Left ventricle myocardium superior (tissue), 1 donor: Measurements from ENCODE around the gene CROCC. TPM values are rescaled to one million over a fixed set of nuclear protein-coding genes. Genes with fewer than 3 reads are reported as not detected.
A peak's percentile ranks its signal among the peaks of the same experiment; 100 is the strongest.

Experiments used
- ATAC-seq: fragments of 200-7000 bp; cut with Tn5 transposase; one replicate; pipeline ENCODE4 v1.9.1; 2020; ENCODE audit warnings: mild to moderate bottlenecking, moderate library complexity
- DNase-seq: peaks from one replicate; pipeline ENCODE4 v3.0.0-alpha.2; 2020
- intact Hi-C: fragments of 100-400 bp; cut with micrococcal nuclease; formaldehyde crosslinking; loops from one replicate; pipeline ENCODE4 v1.11.0; 2022
- total RNA-seq: library from RNA; stranded (reverse); fragmentation: NEBNext Ultra II Directional; extraction: Animal tissue kit (Norgen Biotek cat#: 25700); gene quantifications from one replicate; pipeline ENCODE4 v1.2.1, GENCODE V29; 2021
- donor health status: DM: no; HTN: yes; CAD: no; lungs with severe emphysema.

CROCC gene
- total RNA-seq, 1 donor from 2014 or later: 7.9 TPM

DNA sequence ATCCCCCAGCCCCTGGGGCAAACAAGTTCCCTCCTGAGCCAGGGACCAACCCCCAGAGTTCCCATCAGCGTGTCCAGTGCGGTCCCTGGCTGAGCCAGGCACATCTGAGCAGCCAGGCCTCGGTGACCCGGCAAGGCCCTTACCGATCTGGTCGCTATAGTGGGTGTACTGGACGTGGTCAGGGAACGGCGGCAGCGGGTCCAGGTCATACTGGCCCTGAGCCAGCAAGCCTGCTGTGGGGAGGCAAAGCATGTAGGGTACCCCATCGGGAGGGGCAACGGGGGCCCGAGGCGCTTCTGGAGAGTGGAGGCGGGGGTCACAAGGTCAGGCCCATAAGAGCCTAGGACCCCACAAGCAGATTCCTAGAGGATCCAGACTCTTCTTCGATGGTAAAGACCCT, 55.2 kb downstream of the CROCC start:
- no peak for DNase-seq
- no peak for ATAC-seq
- intact Hi-C loops: no loop called here

- ATAC-seq: no peak
- intact Hi-C loops: no loop called here
- no peak for DNase-seq
These were observed 55.6 kb downstream of the CROCC start for GRCh38 chr1:16977377-16977776.

DNA sequence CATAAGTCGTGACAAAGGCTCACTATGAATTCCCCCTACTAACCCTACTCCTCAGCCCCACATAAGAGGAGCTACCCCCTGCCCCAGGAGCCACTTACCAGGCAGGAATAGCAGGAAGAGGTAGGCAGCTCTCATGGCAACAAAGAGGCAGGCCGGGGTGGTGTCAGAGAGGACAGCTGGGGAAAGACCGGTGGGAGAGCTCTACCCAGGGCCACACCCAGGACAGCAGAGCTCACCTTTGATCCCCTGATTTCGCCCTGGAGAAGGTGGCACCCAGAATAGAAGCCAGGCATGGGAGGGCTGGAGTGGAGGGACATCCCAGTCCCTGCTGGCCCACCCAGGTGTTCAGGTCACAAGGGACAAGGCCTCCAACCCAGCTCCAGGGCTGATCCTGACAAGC, 56.4 kb downstream of the CROCC start:
- DNase-seq: no peak
- intact Hi-C loops: no loop called here

DNA sequence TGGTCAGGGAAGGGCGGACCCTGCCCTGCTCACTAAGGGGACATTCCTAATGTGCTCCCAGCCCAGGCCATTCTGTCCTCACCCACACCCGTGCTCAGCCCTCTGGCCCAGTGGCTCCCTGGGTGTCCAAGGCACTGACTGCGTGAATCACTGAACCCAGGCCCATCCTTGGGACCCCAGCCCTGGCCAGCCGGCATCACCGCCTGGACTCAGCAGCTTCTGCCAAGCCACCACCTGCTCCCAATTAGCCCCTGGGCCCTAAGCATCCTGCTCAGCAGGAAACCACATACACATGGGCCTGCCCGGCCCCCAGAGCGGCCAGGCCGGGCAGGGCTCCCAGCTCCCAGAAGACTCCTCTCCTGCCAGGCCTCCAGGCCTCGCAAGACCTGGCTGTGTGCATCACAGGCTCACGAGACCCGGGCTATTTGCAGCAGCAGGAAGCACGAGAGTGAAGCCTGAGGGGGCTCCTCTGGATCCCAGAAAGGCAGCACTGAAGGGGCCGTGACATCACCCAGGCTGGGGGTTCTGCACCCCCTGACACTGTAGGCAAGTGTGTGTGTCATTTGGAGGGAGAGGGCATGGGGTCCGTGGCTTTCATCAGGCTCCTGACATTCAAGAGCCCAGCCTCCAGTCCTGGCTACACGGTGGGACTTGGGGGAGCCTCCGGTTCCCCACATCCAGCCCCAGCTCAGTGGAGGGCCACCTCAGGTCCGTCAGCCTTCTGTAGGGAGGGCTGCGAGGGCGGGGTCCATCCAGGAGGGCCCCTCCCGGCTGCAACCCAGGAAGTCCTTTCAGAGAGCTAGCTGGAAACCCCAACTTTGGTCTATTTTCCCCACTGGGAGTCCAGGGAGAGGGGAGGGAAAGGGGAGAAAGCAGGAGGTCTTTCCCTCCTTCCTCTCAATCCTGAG, 57.1 kb downstream of the CROCC start:
- DNase-seq (peak; percentile 67), ATAC-seq (peak; percentile 79)
- intact Hi-C loops: no loop called here

More for the DNA sequence above, 56.4 kb downstream of the CROCC start:
- no peak for ATAC-seq

GRCh38 chr1:16979475-16980327, 58.0 kb downstream of the CROCC start:
- intact Hi-C loops: no loop called here
- DNase-seq (peak; percentile 65), ATAC-seq (peak; percentile 19)

DNA sequence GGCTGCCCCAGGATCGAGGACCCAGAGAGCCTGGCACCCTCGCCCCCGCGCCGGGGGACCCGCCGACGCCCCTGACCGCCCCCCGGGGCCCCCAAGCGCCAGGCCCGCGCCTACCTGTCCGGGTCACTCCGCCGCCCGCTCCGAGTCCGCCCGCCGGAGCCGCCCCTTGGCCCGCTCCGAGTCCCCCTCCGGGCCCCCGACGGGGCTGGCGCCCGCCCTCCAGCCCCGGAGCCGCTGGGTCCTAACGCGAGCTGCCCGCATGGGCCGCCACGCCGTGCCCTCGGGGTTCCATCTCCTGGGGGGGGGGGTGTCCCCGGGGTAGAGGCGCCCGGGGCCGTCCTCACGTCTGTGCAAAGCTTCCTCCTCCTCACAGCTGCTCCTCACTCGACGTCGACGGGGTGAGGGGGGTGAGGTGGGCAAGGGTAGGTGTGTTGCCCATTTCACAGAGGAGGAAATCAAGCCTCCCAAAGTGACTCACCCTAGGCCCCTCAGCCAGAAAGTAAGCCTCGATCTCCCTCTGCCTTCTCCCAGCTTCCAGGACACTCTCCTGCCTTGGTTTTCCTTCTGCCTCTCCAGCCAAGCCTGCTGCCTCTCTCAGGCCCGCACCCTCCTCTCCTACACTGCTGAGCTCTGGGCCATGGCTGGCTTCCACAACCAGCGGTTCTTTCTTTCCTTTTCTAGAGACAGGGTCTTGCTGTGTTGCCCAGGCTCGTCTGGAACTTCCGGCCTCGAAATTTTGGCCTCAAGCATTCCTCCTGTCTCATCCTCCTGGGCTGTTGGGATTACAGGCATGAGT, 58.9 kb downstream of the CROCC start, which contains the start of gene MFAP2:
MFAP2 (minus strand) TSS at position 148 of the 796 bp plus-strand sequence. CDS start 2,347 bp downstream, outside the sequence.
- DNase-seq: peak; percentile 55
- peak; percentile 34 for ATAC-seq
- intact Hi-C loops: no loop called here

DNA sequence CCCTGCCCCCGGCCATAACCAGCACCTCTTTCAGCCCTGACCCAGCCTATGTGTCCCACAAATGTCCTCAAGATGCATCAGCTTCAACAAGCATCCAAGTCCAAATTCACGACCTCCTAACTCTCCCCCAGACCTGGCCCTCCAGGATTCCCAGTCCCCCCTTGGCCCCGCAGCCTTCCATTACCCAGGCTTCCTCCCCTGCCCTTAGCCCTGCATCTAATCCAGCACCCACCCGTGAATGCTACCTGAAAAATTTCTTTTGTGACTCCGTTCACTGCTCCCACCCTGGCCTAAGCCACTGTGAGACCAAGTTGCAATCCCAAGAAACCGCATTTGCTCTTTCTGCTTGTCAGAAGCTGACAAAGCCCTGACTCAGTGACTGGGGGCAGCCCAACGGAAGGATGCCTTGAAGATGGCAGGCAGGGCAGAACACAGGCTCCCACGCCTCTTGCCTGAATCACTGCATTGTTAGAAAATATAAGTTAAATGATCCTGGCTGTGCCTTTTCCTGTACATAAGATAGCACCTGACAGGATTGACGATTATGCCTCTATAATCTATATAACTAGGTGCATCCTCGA, 59.6 kb downstream of the CROCC start:
- DNase-seq (no peak), ATAC-seq (no peak)
- intact Hi-C loops: no loop called here

- ATAC-seq: no peak
- intact Hi-C loops: no loop called here
These were observed 61.2 kb downstream of the CROCC start for GRCh38 chr1:16982902-16983301.

DNA sequence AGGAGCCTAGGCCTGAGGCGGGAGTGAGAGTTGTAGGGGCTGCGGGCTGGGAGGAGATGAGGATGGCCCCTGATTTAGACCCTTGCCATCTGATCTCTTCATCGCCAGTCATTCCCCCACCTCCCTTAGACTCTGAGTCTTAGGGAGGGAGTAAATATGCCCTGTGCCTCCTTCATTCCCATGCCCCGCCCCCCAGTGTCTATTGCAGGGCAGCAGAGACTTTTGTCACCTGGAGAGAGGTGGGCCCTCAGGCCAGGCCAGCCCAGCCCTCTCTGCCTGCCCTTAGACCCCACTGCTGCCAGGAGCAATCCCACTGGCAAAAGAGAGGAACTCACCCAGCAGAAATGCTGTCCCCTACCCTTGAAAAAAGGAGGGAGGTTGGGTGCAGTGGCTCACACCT, 61.9 kb downstream of the CROCC start:
- intact Hi-C loops: no loop called here
- ATAC-seq: no peak
- no peak for DNase-seq

More at GRCh38 chr1:16982902-16983301, 61.2 kb downstream of the CROCC start:
- no peak for DNase-seq

- ATAC-seq: peak; percentile 72
- peak; percentile 82 for DNase-seq
- intact Hi-C loops: no loop called here
These were observed 63.0 kb downstream of the CROCC start for GRCh38 chr1:16984717-16985116.

GRCh38 chr1:16986113-16986512, 64.4 kb downstream of the CROCC start:
- intact Hi-C loops: no loop called here
- ATAC-seq (no peak), DNase-seq (no peak)

DNA sequence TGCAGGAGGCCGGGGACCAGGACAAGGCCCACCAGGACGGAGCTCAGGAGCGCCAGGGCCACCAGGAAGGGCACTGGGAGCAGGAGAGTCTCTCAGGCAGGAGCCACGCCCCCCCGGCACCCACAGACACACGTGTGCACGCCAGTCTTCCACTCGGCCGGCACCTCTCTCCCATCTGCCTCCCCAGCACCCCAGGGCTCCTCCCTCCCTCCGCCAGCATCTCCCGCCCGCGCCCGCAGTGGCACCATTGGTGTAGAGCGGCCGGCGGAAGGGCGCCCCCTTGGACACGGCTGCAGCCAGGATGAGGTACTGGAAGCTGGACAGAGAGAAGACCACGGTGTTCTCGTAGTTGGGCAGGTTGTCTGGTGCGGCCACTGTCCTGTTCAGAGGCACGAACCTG, 64.8 kb downstream of the CROCC start:
- no peak for ATAC-seq
- intact Hi-C loops: no loop called here
- DNase-seq: no peak

DNA sequence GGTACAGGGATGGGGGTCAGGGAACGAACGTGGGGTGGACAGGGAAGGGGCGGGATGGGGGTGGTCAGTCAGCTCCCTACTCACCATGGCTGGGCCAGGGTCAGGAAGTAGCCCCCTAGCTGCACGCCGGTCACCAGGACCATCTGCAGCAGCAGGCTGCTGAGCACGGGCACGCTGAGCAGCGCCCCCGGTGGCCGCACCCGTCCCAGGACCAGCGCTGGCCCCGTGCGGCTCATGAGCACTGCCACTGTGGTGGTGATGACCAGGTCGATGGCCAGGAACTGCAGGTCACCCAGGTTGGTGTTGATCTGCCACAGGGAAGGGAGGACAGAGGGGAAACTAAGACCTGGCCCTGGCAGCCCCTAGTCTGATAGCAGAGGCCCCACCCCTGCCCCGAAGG, 65.2 kb downstream of the CROCC start:
- ATAC-seq: no peak
- intact Hi-C loops: no loop called here

GRCh38 chr1:16988210-16988609, 66.5 kb downstream of the CROCC start:
- no peak for ATAC-seq
- no peak for DNase-seq
- intact Hi-C loops: no loop called here

More for the DNA sequence above, 65.2 kb downstream of the CROCC start:
- no peak for DNase-seq

- intact Hi-C loops: no loop called here
- ATAC-seq (no peak), DNase-seq (no peak)
These were observed 68.1 kb downstream of the CROCC start for GRCh38 chr1:16989676-16990391.

GRCh38 chr1:16991571-16991970, 69.8 kb downstream of the CROCC start:
- no peak for ATAC-seq
- intact Hi-C loops: no loop called here

DNA sequence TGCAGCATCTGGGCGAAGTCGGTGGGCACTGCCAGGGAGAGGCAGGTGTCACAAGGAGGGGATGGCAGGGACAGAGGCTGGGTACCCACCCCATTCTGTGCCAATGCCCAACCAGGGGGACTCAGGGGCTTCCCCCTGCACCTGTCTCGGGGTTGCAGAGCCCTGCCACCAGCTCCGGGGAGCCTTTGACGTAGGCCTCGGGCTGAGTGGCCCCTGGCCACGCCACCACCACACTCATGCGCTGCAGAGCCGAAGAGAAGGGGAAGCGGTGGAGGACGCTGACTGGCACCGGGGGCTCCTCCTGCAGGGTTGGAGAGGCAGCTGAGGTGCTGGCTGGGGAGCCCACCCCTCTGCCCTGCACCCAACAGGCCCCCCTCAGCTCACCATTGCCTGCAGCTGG, 70.4 kb downstream of the CROCC start:
- intact Hi-C loops: no loop called here
- no peak for DNase-seq
- ATAC-seq: no peak

More at GRCh38 chr1:16991571-16991970, 69.8 kb downstream of the CROCC start:
- DNase-seq: no peak

GRCh38 chr1:16992675-16993074, 70.9 kb downstream of the CROCC start:
- ATAC-seq (no peak), DNase-seq (no peak)
- intact Hi-C loops: no loop called here
